Activated CD4-positive, alpha-beta T cell treated with anti-CD3 and anti-CD28 coated beads, Interleukin-2, amount 50 U/mL, for 48 hours (primary cell): ENCODE data around the gene ADAMTS17.
A peak's percentile ranks its signal among the peaks of the same experiment; 100 is the strongest.
"Not testable (repeated sequence)": the region's sequence is repeated elsewhere in the genome, so short reads cannot be mapped to it uniquely, and the experiment has no call there.

Experiments used
- DNase-seq, 2 experiments: peaks; one replicate each; pipeline ENCODE4 v3.0.0-alpha.2; 2020

The ADAMTS17 gene

DNA sequence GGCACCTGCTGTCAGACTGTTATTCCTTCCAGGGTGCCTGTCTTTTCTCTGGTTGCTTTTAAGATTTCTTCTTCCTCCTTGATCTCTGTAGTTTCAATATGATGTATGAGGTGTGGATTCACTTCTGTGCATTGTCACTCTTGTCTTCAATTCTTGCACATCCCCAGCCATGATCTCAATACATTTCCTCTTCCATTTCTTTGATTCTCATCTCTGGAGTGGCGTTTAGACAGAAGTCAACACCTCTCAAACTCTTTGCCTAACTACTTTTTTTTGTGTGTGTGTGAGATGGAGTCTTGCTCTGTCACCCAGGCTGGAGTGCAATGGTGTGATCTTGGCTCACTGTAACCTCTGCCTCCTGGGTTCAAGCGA, 384.1 kb downstream of the ADAMTS17 start:
- no peak for DNase-seq

DNA sequence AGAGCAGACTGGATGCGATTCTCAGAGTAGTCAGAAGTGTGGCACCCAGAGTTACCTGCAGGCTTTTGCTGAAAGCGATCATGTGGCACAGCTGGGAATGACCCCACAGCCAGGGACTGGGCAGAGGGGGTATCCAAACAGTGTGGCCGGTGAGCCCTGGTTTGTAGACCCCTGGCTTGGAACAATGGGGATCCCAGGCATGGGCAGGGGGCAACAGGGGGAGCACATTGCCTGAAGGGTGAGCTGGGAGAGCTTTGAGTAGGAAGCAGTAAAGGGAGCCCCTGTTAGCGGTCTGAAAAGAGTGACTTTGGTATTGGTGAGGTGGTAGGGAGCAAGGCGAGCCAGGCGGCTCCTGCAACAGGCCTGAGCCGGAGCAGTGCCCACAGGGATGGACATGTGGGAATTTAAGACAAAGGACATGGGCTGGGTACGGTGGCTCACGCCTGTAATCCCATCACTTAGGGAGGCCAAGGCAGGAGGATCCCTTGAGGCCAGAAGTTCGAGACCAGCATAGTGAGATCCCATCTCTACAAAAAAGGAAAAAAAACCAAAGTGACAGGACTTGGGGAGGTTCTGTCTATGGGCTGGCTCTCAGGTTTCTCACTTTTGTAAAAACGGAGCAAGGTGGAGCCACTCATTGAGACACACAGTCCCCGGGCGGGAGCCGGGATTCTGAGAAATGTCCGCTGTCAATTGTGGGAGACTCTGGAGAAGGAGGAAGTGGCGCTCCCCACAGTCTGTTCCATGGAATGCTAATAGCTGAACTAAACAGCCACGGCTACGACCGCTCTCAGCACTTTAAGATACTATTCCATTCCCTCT, 384.7 kb downstream of the ADAMTS17 start:
- DNase-seq: no peak

DNA sequence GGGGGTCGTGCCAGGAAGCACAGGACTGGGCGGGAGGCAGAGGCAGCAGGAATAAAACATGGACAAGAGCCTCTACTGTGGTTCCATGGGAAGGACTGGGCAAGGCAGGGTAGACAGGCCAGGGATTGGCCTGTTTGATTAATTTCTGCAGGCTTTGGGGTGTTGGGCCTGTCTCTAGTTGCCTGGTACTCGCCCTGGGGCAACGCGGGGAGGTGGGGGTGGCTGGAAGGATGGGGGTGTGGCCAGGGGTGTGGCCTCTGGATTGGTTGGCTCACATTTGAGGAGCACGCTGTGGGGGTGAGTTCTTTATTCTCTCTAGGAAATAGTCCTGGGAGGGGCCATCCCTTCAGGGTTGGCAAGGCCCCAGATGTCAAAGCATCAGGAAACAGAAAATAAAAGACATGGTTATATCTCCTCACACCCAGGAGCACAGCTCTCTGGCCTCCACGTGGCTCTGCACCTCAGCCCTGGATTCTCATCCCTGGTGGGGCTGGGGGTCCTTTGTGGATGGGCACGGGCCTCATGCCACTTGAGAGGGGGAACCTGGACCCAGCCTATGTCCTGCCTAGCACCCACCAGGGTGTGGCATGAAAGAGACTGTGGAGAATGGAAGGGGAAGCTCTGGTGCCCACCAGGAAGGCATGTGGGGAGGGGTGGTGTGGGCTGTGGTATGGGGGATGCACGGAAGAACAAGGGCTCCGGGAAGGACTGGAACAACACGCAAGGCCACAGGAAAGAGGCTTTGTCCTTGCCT, 385.6 kb downstream of the ADAMTS17 start:
- DNase-seq: no peak

DNA sequence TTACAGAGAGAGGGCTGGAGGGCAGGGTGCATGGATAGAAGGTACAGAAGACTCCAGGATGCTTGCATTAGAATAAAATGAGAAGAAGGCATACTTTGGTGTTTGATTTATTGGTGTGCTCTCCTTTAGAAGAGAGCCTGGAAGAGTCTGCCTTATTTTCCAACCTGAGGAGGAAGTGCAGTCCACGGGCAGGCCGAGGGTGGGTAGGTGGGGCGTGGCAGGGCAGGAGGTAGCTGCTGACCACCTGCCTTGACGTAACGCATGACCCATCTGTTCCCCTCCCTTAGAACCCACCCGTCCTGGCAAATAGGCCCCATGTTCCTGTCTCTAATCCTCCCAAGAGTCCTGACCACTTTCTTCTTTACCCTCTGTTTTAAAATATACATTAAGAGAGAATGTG, 386.2 kb downstream of the ADAMTS17 start:
- DNase-seq: no peak

DNA sequence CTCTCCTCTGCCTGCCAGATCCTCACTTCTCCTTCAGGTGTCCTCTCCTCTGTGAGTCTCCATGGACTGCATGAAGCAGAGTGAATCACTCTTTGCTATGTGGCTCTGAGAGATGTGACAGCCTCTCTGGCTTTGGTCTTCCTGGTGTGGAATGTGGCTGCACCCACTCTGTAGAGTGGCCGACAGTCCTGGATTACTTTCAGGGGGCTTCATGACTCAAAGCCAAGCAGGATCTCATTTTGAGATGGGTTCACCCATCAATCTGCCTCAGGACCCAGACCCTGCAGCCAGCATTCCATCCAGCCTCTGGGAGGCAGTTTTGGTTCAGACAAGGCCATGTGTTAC, 386.6 kb downstream of the ADAMTS17 start:
- no peak for DNase-seq

DNA sequence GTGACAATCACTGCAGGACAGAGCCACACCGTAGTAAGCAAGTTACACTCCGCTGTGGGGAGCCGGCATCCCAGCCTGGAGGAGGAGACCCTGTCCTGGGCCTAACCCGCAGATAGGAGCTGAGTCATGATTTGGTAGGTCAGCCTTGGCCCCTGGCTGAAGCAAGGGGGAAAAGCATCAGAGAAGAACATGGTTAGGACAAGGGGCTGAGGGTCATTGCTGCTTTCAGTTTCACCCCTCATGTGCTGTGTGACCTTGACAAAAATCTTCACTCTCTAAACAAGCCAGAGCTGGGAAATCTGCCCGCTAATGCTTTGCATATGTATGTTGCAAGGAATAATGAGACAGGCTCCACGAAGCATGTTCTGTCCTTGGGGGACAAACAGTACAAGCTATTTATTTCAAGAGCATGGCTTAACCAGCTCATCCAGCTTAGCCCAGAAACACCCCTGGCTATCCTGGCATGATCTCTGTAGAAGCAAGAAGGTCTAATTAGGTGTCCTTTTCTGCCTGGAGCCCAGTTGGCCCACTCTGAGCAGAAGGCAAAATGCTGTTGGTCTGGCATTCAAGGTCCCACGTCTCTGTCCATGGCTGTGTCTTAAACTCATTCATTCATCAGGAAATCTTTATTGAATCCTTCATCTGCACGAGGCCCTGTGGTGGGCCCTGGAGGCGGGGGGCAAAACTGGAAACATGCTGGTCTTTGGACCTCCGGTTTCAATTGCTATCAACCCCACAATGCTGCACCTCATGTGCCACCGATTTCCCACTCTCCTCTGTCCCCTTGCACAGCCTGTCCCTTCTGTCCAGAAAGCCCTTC, 387.2 kb downstream of the ADAMTS17 start:
- DNase-seq: no peak

DNA sequence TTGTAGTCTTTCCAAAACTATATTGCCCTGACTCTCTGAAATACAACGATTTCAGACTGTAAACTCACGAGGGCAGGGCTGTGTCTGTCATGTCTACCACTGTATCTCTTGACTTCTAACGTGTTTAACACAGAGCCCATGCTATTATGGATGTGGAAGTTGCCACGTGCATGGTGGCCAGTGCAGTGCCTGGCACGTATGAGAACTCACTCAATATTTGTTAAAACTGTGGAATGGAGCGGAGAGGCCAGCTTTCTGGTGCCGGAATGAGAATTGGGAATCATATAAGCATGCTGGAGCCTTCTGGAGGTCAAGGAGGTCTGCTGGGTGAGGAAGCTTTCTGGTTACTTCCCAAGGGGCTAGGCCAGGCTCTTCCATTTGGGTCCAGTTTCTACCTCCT, 387.9 kb downstream of the ADAMTS17 start:
- DNase-seq: no peak

DNA sequence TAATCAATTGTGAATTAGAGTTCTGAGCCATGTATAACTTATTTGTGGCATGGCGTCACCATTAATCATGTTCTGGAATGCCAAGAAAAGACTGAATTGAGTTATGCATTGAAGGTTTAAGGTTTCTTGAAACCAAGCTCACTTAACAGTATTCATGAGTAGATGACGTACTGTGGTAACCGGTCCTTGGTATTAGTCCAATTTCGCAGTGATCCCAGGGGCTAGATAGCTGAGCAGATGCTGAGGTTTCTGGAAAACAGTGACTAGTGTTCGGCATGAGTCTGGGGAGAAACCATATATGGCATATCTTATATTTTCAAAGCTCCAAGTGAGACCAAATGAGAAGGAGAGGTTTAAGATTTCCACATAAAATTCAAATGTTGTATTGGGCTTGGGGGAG, 390.3 kb downstream of the ADAMTS17 start:
- DNase-seq: no peak

DNA sequence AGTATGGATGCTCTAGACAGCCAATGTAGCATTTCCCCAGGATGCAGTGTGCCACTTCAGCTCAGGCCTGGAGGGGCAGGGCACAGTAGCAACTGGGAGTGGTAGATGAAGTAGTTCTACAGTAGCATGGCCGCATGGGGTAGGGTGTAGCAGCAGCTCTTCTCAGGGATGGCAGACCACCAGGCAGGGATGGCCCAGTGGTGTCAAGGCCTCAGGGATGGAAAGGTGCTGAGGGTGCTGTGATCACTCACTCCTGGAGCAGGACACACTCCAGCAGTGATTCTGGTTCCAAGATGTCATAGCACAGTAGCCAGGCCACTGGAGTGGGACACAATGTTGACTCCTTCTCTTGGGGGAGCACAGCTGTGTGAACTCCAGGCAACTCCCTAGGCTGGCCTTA, 397.6 kb downstream of the ADAMTS17 start:
- no peak for DNase-seq

DNA sequence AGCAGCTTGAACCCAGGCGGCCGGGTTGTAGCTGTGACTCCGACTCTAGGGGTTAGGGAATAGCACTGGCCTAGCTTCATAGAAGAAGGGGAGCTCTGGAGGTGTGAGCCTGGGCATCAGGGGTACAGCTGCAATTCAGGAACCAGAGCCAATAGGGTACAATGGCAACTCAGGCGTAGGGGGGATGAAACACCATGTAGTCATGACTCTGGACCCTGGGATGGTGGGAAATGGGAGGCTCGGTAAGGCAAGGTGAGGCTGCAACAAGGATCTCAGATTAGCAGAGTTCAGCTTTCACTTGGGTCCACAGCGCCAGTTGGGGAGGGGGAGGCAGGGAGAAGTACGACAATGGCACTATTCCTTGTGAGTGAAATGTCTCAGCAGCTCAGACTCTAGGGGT, 398.3 kb downstream of the ADAMTS17 start:
- no peak for DNase-seq

DNA sequence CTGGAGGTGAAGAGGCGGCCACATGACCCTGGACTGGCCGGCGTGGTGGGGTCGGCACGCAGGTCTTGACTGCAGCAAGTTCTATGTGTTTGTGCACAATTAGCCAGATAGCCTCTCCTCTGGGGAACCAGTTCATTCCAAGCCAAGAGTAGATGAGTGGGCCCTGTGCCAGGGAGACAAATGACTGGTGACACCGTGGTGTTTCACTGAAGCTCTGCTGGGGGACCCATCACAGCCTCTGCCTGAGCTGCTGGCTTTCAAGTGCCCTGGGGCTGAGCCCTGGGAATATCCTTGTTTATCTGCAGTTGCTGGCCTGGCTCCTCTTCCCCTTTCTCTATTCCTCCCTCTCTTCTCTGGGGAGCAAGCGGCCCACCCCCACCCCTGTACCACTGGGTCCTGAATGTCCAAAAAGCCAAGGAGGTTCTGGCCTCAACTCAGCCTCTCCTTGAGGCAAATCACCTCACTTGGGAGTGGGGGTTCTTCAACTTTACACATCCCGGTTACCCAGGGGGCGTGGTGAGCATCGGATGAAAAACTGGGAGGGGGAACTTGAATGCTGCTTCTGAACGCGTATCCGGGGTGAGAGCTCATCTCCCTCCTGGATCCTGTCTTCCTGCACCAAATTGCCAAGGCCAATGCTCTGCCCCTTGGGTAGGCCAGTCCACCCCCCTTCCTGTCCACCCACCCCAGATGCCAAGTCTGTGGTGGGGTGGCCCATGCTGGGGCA, 408.9 kb downstream of the ADAMTS17 start:
- DNase-seq: no peak

DNA sequence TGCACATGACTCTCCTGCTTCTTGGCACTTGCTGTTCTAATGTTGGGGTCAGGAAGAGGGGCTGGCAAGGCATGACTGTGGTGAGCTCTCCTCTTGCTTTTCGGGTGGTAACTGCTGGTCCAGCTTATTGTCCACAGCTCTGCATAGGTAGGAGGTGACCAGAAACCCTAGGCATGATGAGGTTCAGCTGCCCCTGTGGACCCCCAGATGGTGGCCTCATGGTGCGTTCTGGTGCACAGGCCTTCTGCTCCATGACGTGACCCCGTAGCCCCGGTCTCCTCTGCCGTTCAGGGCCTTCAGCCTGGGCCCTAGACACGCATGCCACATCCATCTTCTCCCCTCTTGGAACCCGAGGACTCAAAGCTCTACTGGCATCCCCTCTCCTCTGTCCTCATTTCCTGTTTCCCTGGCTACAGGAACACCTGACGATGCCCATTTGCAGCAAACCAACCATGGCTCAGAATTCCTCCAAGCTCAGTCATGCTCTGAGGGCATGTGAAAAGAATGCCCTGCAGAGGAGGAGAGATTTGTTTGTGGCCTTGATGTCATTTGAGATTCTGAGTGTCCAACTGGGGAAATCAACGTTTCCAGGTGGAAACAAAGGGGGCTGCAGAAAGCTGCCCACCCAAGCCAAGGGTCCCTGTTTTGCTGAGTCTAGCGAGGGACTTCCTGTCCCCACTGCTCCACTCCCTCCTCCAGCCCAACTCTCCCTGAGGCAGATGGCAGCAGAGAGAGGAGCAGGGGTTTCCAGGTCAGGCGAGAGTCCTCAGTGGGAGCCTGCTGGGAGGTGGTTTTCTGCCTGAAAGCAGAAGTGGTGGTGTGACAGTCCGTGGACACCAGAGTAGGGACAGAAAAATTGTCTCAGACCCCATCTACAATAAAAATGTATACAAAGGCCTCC, 409.8 kb downstream of the ADAMTS17 start:
- DNase-seq: no peak

DNA sequence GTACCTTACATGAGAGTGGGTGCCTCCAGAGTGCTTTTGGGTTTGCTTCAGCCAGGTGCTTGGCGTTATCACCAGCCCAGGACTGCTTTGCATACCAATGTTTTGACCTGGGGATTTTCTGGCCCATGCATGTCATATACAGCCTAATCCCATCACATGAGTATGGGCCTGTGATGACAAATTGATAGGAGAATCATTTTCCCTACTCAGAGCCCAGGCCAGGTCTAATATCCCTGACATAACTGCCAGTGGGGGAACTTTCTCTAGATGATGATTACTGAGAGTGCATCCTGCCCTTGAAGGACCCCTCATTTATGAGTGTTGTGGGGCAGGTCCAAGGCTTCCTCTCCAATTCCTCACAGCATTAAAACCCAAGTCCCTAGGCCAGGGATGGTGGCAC, 411.1 kb downstream of the ADAMTS17 start:
- no peak for DNase-seq

DNA sequence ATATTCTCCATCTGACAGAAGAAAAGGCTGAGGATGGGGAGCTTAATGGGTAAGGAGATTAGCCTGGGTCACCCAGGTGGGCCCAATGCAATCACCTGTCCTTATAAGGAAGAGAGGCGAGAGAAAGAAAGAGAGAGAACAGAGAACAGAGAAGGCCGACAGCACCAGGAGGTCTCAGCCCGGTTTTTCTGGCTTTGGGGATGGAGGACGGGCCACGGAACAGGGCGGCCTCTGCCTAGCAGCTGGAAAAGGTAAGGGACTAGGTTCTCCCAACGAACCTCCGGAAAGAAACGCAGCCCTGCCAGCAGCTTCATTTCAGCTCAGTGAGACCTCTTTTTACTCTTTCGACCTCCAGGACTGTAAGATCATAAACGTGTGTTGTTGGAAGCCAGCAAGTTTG, 412.5 kb downstream of the ADAMTS17 start:
- DNase-seq: no peak

DNA sequence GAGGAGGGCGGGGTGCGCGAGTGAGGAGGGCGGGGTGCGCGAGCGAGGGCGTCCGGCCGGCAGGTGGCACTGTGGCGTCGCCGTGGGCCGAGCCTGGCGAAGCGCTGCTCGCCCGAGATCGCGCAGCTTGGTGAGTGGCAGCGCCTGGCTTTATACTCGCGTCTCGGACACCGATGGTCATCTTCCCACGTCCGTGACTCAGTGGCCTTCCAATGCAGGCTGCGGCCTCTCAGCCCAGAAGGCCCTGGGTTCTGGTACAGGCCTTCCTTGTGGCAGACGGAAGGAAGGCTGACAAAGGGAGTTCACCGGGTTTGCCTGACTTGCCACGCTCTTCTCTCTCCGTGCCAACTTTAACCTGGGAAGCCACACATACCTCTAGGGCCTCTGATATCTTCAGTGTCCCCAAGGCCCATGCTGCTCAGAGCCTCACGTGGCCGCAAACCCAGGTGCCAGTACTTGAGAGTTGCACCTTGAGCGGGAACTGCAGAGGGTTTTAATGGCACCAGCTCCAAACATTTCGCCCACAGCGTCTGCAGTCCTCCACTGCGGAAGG, 413.3 kb downstream of the ADAMTS17 start:
- peak; percentile 88 to 89 for DNase-seq

DNA sequence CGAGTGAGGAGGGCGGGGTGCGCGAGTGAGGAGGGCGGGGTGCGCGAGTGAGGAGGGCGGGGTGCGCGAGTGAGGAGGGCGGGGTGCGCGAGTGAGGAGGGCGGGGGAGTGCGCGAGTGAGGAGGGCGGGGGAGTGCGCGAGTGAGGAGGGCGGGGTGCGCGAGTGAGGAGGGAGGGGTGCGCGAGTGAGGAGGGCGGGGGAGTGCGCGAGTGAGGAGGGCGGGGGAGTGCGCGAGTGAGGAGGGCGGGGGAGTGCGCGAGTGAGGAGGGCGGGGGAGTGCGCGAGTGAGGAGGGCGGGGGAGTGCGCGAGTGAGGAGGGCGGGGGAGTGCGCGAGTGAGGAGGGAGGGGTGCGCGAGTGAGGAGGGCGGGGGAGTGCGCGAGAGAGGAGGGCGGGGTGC, 415.2 kb downstream of the ADAMTS17 start:
- DNase-seq: not testable (repeated sequence)

DNA sequence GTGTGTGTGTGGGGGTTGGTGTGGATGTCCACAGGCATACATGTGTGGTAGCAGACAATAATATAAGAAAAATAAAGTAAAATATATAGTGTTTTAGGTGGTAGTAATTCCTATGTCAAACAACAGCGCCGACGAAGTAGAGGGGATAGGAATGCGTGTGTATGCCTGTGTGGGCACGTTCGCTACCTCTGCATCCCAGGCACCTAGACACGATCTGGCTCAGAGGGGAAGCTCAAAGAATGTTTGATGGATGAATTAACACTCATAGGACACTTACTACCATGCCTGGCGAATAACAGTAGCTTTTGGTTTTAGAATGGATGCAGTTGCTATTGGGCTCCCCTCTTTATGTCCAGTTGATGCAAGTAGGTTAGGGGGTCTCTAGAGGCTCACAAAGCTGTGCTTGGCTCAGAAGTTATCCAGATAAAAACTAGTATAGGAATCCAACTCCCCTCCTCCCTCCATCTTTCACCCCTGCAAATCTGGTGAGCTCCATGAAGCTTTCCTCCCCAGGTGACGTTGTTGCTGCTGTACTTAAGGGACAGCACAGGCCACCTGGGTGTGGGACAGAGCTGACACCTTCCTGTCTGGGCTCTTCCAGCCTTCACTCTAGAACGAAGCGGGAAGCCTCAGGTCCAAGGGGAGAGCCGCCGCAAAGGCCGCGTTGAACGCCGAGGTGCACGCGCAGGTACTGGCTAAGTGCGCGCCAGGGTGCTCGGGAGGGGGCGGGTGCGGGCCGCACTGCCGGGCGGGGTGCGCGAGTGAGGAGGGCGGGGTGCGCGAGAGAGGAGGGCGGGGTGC, 415.9 kb downstream of the ADAMTS17 start:
- DNase-seq: peak; percentile 61 to 66

DNA sequence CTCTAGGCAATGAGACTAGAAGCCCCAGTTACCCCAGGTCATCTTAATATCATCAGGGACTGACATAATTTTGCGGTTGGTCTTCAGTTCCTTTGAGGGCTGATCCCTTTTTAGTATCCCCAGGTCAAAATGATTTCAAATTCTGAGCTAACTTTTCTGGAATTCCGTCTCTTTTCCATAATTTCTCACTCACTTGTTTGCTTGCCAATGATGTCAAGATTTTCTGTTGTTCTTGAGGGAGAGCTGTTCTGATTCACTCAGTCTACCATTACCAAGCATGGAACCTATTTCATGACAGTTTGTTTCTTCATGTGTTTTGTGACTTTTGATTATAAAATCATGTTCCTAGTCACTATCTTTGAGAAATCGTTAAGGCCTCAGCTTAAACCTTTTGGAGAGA, 418.1 kb downstream of the ADAMTS17 start:
- no peak for DNase-seq
